Fibroblast of skin of left quadriceps (primary cell): ENCODE data around the gene ASAP2.
A peak's percentile ranks its signal among the peaks of the same experiment; 100 is the strongest.

ENCODE experiments used
- DNase-seq, 2 experiments: peaks; one replicate each; pipeline ENCODE4 v3.0.0-alpha.2; 2013; ENCODE audit warnings: low read depth in 2 of 2

The ASAP2 gene

DNA sequence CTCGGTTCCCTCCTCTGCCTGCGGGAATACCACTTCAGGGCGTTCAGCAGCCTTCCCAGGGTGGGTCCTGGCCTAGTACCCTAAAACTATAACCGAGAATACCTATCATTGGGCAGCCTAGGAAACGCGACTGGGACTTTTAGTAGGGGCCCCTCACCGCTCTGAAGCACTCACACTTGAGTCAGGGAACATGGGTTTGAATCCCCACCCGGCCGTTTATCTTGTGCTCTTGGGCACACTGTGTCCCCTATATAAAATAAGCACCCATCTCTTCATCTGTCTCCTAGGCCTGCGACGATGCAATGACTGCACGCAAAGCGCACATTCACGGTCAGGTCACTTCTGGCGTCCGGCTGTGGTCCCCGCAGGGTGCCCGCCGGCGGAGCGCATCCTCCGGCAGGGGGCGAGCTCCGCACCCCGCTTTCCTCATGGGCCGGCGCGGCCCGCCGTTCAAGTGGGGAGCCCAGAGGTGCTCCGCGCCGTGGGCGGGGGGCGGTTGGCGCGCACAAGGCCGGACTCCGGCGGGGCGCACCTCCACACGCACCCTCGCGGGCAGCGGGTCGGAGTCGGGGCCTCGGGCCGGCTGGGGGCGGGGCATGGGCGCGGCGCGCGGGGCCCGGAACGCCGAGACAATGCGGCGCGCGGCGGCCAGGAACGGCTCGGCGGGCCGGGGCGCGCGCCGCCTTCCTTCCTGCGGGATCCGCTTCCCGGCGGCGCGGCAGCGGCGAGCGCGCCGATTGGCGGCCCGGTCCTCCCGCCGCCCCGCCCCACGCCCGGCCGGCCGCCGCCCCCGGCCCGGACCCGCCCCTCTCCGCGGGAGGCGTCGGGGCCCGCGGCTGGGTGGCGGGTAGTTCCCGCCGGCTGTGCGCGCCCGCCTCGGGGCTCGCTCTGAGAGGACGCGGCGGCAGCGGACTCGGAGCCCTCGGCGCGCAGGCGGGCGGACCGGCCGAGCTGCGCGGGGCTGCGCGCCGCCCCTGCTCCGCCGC, at the start of gene ASAP2:
ASAP2 (plus strand) TSS at position 850 of the 986 bp plus-strand sequence. CDS start 293 bp downstream, outside the sequence.
- DNase-seq, result peak in 1 of 2 experiments; percentile 51

DNA sequence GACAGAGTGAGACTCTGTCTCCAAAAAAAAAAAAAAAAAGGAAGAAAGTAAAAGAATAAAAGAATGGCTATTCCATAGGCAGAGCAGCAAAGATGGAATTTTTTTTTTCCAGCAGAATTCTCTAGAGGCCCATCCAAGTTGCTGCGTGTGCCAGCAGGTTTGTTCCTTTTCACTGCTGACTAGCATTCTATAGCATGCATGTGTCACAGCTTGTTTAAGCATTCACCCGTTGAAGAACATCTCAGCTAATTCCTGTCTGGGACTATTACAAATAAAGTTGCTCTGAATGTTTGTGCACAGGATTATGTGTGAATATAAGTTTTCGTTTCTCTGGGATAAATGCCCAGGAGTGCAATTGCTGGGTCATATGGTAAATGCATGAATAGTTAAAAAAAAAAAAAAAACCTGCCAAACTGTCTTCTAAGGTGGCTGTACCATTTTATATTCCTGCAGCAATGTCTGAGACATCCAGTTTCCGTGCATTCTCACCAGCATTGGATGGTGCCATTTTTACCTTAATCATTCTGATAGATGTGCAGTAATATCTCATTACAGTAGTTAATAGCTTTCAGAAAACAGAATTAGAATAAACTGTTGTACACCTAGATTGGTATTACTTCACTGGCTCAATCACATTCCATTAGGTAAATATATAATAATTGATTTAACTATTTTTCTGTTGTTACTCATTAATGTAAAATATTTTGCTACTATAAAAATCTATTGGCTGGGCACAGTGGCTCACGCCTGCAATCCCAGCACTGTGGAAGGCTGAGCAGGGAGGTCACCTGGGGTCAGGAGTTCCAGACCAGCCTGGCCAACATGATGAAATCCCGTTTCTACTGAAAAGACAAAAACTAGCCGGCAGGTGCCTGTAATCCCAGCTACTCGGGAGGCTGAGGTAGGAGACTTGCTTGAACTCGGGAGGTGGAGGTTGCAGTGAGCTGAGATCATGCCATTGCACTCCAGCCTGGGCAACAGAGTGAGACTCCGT, 47.5 kb upstream of the ASAP2 start:
- no peak for DNase-seq

DNA sequence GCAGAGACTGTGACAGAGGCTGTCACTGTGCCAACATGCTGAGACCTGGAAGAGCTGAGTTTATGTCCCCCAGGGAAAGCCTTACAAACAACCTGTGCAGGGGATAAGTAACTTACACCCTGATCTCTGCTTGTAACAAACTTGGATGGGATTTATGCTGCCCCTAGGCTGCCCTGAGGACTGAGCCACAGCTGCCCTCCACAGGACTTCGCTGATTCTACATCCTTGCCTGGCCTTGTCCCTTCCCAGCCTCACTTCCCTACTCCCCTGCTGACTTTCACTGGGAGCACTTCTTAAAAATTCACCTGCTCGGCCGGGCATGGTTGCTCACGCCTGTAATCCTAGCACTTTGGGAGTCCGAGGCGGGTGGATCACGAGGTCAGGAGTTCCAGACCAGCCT, 45.9 kb upstream of the ASAP2 start:
- no peak for DNase-seq

DNA sequence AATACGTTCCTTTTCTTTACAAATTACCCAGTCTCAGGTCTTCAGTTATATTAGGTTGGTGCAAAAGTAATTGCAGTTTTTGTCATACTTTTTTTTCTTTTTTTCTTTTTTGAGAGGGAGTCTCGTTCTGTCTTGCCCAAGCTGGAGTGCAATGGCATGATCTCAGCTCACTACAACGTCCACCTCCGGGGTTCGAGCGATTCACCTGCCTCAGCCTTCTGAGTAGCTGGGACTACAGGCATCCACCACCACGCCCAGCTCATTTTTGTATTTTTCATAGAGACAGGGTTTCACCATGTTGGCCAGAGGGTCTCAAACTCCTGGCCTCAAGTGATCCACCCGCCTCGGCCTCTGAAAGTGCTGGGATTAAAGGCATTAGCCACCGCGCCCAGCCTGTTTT, 43.8 kb upstream of the ASAP2 start:
- DNase-seq, result no peak

DNA sequence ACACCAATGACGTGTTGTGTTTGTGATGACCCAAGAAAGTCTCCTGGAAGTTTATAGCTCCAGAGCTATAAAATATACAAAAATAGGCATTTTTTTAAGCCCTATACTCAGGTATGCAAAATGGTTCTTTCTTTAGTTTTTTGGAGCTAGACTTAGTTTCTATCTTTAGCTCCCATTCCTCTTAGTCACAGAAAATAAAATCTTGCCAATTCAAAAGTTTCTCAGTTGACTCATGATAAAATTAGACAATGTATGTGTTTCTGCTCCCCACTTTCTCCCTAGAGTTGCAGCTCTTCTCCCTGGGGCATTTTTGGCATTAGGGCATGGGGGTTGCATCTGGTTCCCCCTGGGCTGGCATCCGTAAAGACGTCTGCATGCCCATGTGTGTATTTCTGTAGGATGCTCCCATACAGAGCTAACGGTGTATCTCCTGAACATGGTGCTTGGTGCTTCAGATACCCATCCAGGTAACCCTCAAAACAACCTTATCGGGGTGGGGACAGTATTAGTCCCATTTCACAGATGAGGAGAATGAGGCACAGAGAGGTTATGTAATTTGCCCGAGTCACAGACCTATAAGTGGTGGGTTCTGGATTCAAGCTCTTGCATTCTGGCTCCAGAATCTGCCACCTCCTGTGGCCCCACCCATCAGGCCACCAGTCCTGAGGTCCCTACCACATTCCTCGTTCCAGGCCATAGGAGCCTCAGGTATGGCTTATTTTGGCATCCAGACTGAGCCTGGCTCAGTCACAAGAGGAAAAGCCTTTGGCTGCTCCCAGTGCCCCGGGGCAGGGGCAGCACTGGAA, 43.1 kb upstream of the ASAP2 start:
- no peak for DNase-seq

DNA sequence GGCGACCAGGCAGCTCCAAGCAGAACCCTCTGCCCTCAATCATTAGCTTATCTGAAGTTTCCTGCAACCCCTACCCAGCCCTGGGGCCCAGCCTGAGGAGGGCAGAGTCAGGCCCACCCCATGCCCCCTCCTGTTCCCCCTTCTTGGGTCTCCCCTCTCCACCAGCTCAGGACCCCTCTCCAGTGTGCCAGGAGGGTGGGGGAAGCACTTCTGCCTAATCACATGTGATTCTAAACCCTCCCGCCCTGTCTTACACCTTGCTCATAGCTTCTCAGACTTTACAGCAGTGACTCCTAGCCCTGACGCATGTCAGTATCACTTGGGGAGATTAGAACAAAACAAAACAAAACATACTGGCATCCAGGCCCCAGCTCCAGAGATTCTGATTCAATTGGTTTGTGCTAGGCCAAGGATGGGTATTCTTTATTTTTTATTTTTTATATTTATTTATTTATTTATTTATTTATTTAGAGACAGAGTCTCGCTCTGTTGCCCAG, 42.5 kb upstream of the ASAP2 start:
- DNase-seq, result no peak

DNA sequence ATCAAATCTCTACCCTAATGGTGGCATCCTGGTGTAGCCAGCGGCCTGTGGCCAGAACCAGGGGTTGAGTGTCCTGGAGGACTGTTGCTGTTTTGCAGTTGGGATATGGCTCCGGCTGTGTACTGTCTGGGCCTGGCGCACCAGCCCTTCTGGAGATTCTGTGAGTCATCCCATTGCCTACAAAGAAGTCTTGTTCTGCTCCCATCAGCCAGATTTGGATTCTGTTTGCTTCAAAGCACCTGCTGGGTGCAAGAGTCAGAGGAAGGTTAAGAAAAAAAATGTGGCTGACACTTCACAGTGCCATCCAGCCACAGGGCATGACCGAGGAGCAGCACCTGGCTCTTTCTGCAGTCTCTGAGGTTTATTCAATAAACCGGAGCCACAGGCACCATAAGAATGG, 41.0 kb upstream of the ASAP2 start:
- no peak for DNase-seq

DNA sequence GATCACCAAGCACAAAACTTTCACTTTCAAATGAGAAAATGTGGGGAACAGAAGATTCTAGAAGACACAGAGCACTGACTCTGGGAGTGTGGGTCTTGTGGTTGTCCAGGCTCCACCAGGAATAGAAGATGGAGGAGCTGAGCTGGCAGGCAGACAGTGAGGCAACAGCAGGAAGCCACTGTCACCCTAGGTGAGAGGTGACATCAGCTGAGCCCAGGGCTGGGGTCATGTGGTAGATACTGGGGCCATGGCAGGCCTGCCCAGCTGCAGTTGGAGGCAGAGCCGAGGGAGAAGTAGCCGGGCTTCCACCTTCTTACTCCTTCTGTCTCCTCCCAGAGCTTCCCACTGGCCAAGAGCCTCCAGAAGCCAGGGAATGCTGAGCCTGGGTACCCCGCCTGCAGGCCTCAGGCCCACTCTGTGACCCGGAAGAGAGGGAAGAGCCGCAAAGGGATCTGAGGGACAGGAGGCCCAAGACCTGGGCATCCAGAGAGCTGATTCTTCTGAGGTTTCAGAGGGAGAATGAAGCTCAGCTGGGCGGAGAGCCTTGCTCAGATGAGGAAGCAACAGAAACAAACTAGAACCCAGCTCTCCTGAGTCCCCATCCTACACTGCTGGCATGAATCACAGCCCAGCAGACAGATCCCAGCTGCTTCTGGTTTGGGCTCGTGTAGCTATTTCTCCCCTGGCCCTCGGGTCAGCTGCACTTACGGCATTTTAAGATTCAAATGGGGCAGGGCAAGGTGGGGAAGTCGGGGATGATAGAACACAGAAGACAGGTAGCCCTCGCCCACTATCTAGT, 39.8 kb upstream of the ASAP2 start:
- no peak for DNase-seq

DNA sequence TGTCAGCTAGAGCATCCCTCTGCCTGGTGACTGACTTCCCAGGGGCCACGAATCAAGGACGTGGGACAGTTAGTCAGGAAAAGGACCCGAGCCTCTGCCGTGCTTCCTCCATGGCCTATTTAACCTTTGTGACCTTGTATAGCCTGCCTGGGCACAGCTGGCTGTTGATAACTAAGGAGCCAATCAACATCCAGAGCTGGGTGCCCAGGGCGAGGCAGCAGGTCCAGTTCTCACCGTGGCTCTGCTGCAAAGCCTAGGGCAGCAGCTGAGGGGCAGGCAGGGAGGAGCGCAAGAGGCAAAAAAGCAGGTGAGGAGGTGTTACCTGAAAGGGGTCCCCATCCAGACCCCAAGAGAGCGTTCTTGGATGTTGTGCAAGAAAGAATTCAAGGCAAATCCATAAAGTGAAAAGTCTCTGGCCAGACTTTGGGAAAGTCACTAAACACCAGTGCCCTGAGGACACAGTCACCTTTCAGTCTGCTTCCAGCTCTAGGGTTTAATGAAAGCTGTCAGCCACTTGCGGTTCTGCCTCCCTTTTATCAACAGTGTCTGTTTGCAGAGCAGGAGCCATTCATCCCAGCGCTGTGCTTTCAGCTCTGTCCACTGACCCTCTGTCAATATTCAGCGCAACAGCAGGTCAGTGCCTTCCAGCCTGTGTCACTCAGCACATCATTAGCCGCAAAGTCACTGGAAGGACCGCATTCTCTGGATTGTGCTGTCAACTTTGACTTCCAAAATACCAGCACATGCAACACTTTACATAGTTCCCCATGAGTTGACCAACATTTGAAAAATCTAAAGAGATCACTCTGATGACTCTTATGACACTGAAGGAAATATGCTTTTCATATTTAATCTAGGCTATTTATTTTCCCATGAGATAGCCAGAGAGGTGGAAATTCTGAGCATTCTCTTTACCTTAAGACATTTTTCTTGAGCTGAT, 38.6 kb upstream of the ASAP2 start:
- no peak for DNase-seq

DNA sequence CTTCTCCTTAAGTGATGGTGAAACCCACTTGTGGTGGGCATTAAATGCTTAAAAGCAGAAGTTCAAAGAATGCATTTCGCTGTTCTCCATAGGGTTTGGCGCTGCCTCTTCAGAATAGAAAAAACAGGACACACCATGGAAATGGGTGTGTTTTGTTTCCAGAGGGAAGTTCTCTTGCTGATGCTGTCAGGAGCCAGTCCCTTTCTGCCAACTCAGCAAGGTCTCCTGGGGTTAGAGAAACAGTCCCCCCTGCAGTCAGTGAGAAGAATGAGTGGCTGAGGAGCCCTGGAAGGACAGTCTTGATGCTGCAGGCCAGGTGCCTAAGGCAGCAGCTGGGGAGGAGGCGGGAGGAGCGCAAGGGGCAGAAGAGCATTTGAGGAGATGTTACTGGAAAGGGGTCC, 37.8 kb upstream of the ASAP2 start:
- no peak for DNase-seq

DNA sequence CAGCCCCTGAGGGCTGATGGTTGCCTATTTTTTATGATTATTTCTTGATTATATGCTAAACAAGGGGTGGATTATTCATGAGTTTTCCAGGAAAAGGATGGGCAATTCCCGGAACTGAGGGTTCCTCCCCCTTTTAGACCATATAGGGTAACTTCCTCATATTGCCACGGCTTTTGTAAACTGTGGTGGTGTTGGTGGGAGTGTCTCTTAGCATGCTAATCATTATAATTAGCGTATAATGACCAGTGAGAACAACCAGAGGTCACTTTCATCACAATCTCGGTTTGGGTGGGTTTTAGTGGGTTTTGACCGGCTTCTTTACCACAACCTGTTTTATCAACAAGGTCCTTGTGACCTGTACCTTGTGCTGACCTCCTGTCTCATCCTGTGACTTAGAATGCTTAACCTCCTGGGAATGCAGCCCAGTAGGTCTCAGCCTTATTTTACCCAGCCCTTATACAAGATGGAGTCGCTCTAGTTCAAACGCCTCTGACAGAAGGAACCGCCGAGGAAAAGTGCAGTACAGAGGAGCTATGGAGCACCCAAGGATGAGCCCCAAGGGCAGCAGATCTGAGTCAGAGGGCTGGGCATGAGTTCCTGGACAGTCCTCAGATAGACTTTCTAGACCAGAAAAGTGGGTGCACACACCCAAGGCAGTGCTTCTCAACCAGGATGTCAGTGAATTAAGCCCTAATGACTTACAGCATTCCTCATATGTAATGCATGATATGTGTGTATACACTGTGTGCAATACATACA, 37.1 kb upstream of the ASAP2 start:
- no peak for DNase-seq

DNA sequence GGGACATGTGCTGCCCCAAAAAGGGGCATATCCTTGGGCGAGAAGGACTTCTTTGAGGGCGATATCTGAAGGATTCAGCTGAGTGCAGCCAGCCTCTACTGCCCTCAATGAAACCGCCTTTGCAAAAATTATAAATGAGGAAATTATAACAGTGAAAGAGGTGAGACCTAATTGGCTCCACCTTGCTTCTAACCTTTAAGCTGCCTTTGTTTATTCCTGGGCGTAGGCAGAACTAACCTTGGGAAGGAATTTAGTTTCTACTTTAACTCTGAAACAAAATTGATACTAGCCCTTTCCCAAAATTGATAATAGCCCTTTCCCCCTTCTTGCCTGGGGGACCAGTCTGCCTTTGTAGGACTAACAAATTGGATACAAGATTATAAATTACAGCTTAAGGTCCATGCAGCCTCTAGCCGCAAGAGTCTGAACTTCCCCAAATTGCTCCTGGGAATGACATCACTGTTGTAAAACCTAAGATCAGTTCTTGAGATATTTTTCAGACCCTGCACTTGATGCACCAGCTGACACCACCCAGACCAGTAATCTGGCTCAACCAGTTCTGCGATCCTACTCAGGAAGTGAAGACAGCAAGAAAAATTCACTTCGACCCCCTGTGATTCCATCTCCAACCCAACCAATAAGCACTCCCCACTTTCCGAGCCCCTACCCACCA, 36.0 kb upstream of the ASAP2 start:
- DNase-seq, result no peak

DNA sequence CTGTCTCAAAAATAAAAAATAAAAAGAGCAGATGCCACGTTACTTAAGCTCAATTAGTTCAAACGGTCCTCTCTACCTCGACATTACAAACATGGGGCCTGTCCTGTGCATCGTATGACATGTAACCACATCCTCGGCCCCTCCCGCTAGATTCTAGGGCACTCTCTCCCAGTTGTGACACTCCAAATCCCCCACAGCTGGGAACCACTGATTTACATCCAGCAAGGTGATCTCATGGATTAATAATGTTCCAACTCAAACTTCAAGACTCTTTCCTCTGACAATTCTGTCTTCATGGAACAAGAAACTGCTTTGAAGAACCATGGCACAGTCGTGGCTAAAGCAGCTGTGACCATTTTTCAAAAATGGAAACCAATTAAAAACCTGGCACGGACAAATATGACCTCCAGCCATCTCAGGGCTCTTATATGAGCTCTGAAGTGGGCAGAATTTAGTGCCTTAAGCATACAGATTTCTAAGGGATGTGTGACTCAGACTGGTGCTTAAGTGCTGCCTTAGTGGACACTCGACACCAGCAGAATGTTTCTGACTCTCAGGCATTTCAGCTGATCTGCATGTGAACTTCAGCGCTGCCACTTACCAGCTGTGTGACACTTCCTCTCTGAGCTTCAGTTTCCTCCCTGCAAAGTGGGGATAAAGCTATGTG, 31.7 kb upstream of the ASAP2 start:
- no peak for DNase-seq

DNA sequence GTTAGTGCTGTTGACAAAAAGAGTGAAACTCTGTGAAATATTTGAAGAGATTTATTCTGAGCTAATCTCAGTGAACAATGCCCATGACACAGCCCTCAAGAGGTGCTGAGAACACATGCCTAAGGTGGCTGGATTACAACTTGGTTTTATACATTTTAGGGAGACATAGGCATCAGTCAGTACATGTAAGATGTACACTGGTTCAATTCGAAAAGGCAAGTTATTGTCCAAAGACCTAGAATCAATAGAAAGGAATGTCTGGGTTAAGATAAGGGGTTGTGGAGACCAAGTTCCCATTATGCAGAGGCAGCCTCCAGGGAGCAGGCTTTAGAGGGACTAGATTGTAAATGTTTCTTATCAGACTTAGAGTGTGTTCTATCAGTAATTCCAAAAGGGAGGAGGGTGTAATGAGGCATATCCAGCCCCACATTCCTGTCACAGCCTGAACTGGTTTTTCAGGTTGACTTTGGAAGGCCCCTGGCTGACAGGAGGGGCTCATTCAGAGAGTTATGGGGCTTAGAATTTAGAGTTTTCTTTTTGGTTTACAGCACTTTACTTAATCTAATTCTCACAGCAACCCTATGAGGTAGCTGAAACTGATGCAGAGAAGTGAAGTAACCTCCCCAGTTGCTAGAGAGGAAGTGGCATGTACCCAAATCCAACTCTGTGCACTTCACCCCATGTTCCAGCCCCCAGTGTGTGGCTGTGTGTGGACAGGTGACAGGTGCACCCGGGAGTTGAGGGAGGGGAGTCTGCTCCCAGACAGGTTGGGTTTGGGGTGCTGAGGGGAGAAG, 28.3 kb upstream of the ASAP2 start:
- DNase-seq, result no peak

DNA sequence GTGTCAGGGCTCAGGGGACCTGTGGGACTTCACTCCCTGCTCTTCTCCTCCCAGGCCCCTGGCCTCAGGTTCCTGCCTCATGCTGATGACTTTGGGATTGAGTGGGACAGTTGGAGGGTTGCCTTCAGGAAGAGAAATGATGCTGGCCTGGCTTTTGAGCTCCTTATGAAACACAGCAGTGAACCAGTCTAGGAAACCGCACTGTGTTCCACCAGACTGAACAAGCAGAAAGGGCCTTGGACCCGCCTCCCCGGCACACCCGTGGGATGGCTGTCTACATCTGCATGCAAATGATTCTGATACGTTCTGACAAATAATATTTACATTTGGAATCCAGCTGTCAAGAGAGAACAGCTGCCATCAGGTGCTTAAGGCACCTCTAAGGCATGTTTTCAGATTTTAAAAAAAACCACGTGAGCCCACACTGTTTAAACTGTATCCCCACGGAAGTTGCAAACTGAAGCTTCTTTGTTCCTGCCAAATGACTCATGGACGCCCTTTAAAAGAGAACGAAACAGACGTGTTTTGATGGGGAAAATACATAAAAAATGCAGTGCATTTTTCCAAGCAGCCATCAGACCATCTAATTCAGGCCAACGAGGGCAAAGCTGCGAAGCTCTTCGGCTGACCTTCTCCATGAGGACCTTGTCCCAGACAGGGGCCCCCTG, 27.6 kb upstream of the ASAP2 start:
- no peak for DNase-seq

DNA sequence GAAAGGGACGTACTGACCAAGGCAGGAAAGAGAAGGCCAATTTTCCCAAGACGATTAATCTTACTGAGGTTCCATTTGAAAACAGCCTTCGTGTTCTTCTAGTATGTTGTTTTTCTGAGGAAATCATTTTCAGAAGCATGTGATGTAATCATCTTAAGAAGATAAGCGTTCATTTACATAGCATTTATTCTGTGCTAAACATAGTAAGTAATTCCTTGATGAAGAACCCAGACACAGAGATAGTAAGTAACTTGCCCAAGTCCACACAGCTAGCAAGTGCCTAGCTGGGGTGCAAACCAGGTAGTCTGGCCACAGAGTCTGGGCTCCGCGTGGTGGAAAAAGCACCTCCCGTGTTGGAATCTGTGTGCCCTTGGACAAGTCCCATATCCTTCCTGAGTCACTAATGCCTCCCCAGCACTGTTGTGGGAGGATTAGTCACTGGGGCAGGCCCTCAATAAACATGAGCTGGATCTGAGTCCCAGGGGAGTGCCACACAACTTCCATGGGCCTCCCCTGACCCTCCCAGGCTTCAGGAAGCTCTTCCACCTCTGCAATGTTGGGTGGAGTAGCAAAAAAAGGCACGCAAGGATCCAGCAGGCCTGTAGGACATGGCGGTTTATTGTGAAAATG, 26.9 kb upstream of the ASAP2 start:
- DNase-seq, result no peak
